HG03159 (cell line): ENCODE results near the gene GCKR.

Experiments
- ATAC-seq: cut with Tn5 transposase; IDR thresholded peaks from one replicate; pipeline ENCODE4 v1.9.1; 2021; ENCODE audit warnings: mild to moderate bottlenecking, moderate library complexity; ENCODE audit not compliant: unreplicated experiment

The GCKR gene

GRCh38 chr2:27569398-27569797 lies 72.8 kb downstream of the GCKR start:
- ATAC-seq, result no peak

GRCh38 chr2:27571197-27571596 lies 74.6 kb downstream of the GCKR start:
- no peak for ATAC-seq

GRCh38 chr2:27571681-27572080 lies 75.0 kb downstream of the GCKR start:
- no peak for ATAC-seq

- ATAC-seq, result no peak
Measured at GRCh38 chr2:27572439-27572838, 75.8 kb downstream of the GCKR start.

GRCh38 chr2:27572998-27573429 lies 76.4 kb downstream of the GCKR start:
- no peak for ATAC-seq
